Measurements from ENCODE around the gene KCTD1.

KCTD1 gene

GRCh38 chr18:26415631-26416030, 132.7 kb downstream of the KCTD1 start:
- no peak for TF ChIP-seq BHLHE40 (IDR thresholded peaks at IDR 0.05; ENCODE audit: borderline replicate concordance)
- no peak for TF ChIP-seq FOXA1 (IDR thresholded peaks at IDR 0.05)
- TF ChIP-seq CTBP1 (IDR thresholded peaks at IDR 0.05; ENCODE audit: borderline replicate concordance): no peak
- TF ChIP-seq TARDBP (IDR thresholded peaks at IDR 0.05): no peak
- no peak for TF ChIP-seq HDGF (IDR thresholded peaks at IDR 0.05; ENCODE audit: borderline replicate concordance)
- TF ChIP-seq ARNT (IDR thresholded peaks at IDR 0.05): no peak
- no peak for TF ChIP-seq L3MBTL2 (conservative IDR thresholded peaks at IDR 0.05)
- no peak for TF ChIP-seq FOXK2 (IDR thresholded peaks at IDR 0.05)
- TF ChIP-seq PKNOX1 (IDR thresholded peaks at IDR 0.05): no peak
- TF ChIP-seq SP1 (IDR thresholded peaks at IDR 0.05): no peak
- no peak for TF ChIP-seq FOXM1 (IDR thresholded peaks at IDR 0.05; ENCODE audit: borderline replicate concordance)
- no peak for TF ChIP-seq ELF4 (IDR thresholded peaks at IDR 0.05)
- no peak for TF ChIP-seq NFRKB (IDR thresholded peaks at IDR 0.05)
- no peak for TF ChIP-seq LEF1 (IDR thresholded peaks at IDR 0.05; ENCODE audit: borderline replicate concordance)
- DNase-seq (ENCODE audit: extremely low spot score): no peak
- CTCF ChIA-PET: no interaction called here
- POLR2A ChIA-PET: interaction anchor here (1.5 kb wide), 1 partner anchor 11 kb away, joined by 3 read pairs; no protein-coding TSS in a partner anchor

- no peak for DNase-seq (ENCODE audit: extremely low spot score)
- TF ChIP-seq ELF4 (IDR thresholded peaks at IDR 0.05): no peak
- no peak for TF ChIP-seq ZNF384 (IDR thresholded peaks at IDR 0.05)
- no peak for TF ChIP-seq ARNT (IDR thresholded peaks at IDR 0.05)
- TF ChIP-seq FOXM1 (IDR thresholded peaks at IDR 0.05; ENCODE audit: borderline replicate concordance): no peak
- TF ChIP-seq LEF1 (IDR thresholded peaks at IDR 0.05; ENCODE audit: borderline replicate concordance): no peak
- no peak for TF ChIP-seq FOXK2 (IDR thresholded peaks at IDR 0.05)
- no peak for TF ChIP-seq FOXA1 (IDR thresholded peaks at IDR 0.05)
- TF ChIP-seq TARDBP (IDR thresholded peaks at IDR 0.05): no peak
- TF ChIP-seq SP1 (IDR thresholded peaks at IDR 0.05): no peak
- no peak for TF ChIP-seq SUZ12 (IDR thresholded peaks at IDR 0.05)
- no peak for TF ChIP-seq BHLHE40 (IDR thresholded peaks at IDR 0.05; ENCODE audit: borderline replicate concordance)
- no peak for TF ChIP-seq NFRKB (IDR thresholded peaks at IDR 0.05)
- POLR2A ChIA-PET: interaction anchor here (1.5 kb wide), 1 partner anchor 10 kb away, joined by 3 read pairs; no protein-coding TSS in a partner anchor
- CTCF ChIA-PET: no interaction called here
Measured at GRCh38 chr18:26414901-26415440, 133.4 kb downstream of the KCTD1 start.

- POLR2A ChIA-PET: no interaction called here
- TF ChIP-seq FOXA1 (IDR thresholded peaks at IDR 0.05): no peak
- no peak for TF ChIP-seq ARNT (IDR thresholded peaks at IDR 0.05)
- TF ChIP-seq SUZ12 (IDR thresholded peaks at IDR 0.05): no peak
- peak; percentile 41 for TF ChIP-seq PKNOX1 (IDR thresholded peaks at IDR 0.05)
- TF ChIP-seq CTBP1 (IDR thresholded peaks at IDR 0.05; ENCODE audit: borderline replicate concordance): no peak
- DNase-seq (ENCODE audit: extremely low spot score): no peak
- CTCF ChIA-PET: interaction anchor here (0.6 to 3.3 kb wide), 2 partner anchors 25 to 100 kb away, joined by 6 to 11 read pairs; no protein-coding TSS in a partner anchor
Measured at GRCh38 chr18:26409091-26409490, 139.3 kb downstream of the KCTD1 start.

GRCh38 chr18:26407736-26408601, 140.4 kb downstream of the KCTD1 start:
- POLR2A ChIA-PET: no interaction called here

GRCh38 chr18:26406854-26407517, 141.4 kb downstream of the KCTD1 start:
- POLR2A ChIA-PET: no interaction called here
- DNase-seq (ENCODE audit: extremely low spot score): no peak
- CTCF ChIA-PET: interaction anchor here (0.7 to 3.3 kb wide), 2 partner anchors 23 to 62 kb away, joined by 3 to 11 read pairs; no protein-coding TSS in a partner anchor
- no peak for TF ChIP-seq SP1 (IDR thresholded peaks at IDR 0.05)
- TF ChIP-seq L3MBTL2 (conservative IDR thresholded peaks at IDR 0.05): no peak
- TF ChIP-seq FOXM1 (IDR thresholded peaks at IDR 0.05; ENCODE audit: borderline replicate concordance): no peak
- no peak for TF ChIP-seq ARNT (IDR thresholded peaks at IDR 0.05)
- no peak for TF ChIP-seq FOXA1 (IDR thresholded peaks at IDR 0.05)
- no peak for TF ChIP-seq ELF4 (IDR thresholded peaks at IDR 0.05)
- TF ChIP-seq PKNOX1 (IDR thresholded peaks at IDR 0.05): no peak
- TF ChIP-seq TARDBP (IDR thresholded peaks at IDR 0.05): no peak
- TF ChIP-seq ZNF384 (IDR thresholded peaks at IDR 0.05): no peak

More at GRCh38 chr18:26407736-26408601, 140.4 kb downstream of the KCTD1 start:
- DNase-seq (ENCODE audit: extremely low spot score): no peak
- TF ChIP-seq L3MBTL2 (conservative IDR thresholded peaks at IDR 0.05): no peak
- no peak for TF ChIP-seq BHLHE40 (IDR thresholded peaks at IDR 0.05; ENCODE audit: borderline replicate concordance)
- no peak for TF ChIP-seq ARNT (IDR thresholded peaks at IDR 0.05)
- no peak for TF ChIP-seq HDGF (IDR thresholded peaks at IDR 0.05; ENCODE audit: borderline replicate concordance)
- TF ChIP-seq FOXK2 (IDR thresholded peaks at IDR 0.05): no peak
- TF ChIP-seq ZNF384 (IDR thresholded peaks at IDR 0.05): no peak
- TF ChIP-seq FOXA1 (IDR thresholded peaks at IDR 0.05): no peak
- TF ChIP-seq SP1 (IDR thresholded peaks at IDR 0.05): no peak
- TF ChIP-seq FOXM1 (IDR thresholded peaks at IDR 0.05; ENCODE audit: borderline replicate concordance): no peak
- CTCF ChIA-PET: interaction anchor here (0.7 to 3.3 kb wide), 3 partner anchors 24 to 61 kb away, joined by 3 to 11 read pairs (median 3); no protein-coding TSS in a partner anchor
